SJSA1 (cell line): ENCODE data around the gene MVB12B. TPM values are rescaled to one million over a fixed set of nuclear protein-coding genes. Genes with fewer than 3 reads are reported as not detected.

Experiments
- DNase-seq, 2 experiments: peaks; one replicate each; pipeline ENCODE4 v3.0.0-alpha.2; 2015 to 2020; ENCODE audit warnings: low spot score in 2 of 2, low read depth in 1 of 2
- H3K27ac ChIP-seq: fragments of 250-450 bp; sonication (Bioruptor Pico); 2 replicates; pipeline ENCODE4 v1.5.1; 2020; ENCODE audit warnings: mild to moderate bottlenecking, moderate library complexity
- H3K27me3 ChIP-seq: fragments of 250-450 bp; sonication (Bioruptor Pico); replicated peaks from 2 replicates; pipeline ENCODE4 v1.5.1; 2020; ENCODE audit warnings: mild to moderate bottlenecking, moderate library complexity
- H3K36me3 ChIP-seq: fragments of 250-450 bp; sonication (Bioruptor Pico); 2 replicates; pipeline ENCODE4 v1.5.1; 2020; ENCODE audit warnings: mild to moderate bottlenecking
- H3K4me1 ChIP-seq: fragments of 250-450 bp; sonication (Bioruptor Pico); replicated peaks from 2 replicates; pipeline ENCODE4 v1.6.1; 2021; ENCODE audit warnings: mild to moderate bottlenecking
- H3K4me3 ChIP-seq: fragments of 250-450 bp; sonication (Bioruptor Pico); 2 replicates; pipeline ENCODE4 v1.5.1; 2020; ENCODE audit warnings: mild to moderate bottlenecking
- H3K9me3 ChIP-seq: fragments of 250-450 bp; sonication (Bioruptor Pico); replicated peaks from 2 replicates; pipeline ENCODE4 v1.5.1; 2020; ENCODE audit warnings: mild to moderate bottlenecking
- total RNA-seq: library from RNA; depleted of rRNA; stranded (reverse); fragments of >200 nt; shearing (Covaris generic); gene quantifications from 2 replicates; pipeline ENCODE4 v1.2.3, GENCODE V29; 2014

The MVB12B gene
- total RNA-seq, 1 experiment from 2014 or later = 7.8 TPM

DNA sequence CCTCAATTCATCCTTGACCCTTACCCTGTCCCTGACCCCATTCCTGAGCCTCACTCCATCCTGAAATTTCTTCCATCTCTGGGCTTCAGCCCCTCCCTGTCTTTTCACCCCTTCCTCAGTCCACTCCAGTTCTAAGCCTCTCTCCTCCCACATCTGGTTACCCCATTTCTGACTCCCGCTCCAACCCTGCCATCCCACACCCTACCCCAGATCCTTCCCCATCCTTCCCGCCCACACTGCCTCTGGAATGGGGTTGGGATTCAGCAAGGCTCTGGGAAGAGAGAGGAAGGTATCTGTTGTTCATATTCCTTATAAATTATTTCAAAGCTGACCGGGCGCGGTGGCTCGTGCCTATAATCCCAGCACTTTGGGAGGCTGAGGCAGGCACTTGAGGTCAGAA, 29.9 kb upstream of the MVB12B start:
- no peaks in the 10 kb centered on the region; the same call in 1 of the 2 replicates for H3K27me3 ChIP-seq
- H3K4me3 ChIP-seq = no peak overlapping the region
- no peak overlapping the region for H3K27ac ChIP-seq
- H3K36me3 ChIP-seq = no peaks in the 10 kb centered on the region
- H3K4me1 ChIP-seq = no peaks in the 10 kb centered on the region
- no peak for DNase-seq
- H3K9me3 ChIP-seq = no peaks in the 10 kb centered on the region

DNA sequence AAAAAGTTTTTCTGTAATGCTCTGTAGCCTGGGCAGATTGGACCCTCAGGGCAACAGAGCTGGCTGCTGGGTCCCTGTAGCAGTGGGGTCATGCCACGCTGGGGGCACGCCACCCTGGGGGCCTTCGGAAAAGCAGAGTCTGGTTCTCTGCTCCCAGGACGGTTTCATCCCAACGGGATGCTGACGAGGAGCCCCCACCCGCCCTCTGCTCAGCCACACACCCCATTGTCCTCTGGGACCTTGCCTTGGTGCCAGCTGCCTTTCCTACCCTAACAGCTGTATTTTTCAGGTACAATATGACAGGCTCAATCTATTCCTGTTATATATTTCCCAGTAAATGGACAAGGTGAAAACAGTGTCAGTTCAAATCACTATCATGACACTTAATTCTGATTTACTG, 29.0 kb upstream of the MVB12B start:
- no peaks in the 10 kb centered on the region; the same call in 1 of the 2 replicates for H3K27me3 ChIP-seq
- no peaks in the 10 kb centered on the region for H3K4me1 ChIP-seq
- no peaks in the 10 kb centered on the region for H3K36me3 ChIP-seq
- no peak for DNase-seq
- no peaks in the 10 kb centered on the region for H3K9me3 ChIP-seq
- H3K27ac ChIP-seq = no peak overlapping the region
- H3K4me3 ChIP-seq = no peak overlapping the region

GRCh38 chr9:126298063-126298801, 28.4 kb upstream of the MVB12B start:
- Histone ChIP-seq H3K27ac (no peak overlapping the region), H3K27me3 (no peaks in the 10 kb centered on the region; the same call in 1 of the 2 replicates), H3K4me1 (no peaks in the 10 kb centered on the region), H3K9me3 (no peaks in the 10 kb centered on the region), H3K36me3 (no peaks in the 10 kb centered on the region), H3K4me3 (no peak overlapping the region)
- DNase-seq = peak in 1 of 2 experiments; percentile 18

- no peak overlapping the region for H3K4me3 ChIP-seq
- H3K27ac ChIP-seq = no peak overlapping the region
- H3K27me3 ChIP-seq = no peaks in the 10 kb centered on the region; the same call in 1 of the 2 replicates
- no peaks in the 10 kb centered on the region for H3K9me3 ChIP-seq
- peak in 1 of 2 experiments; percentile 13 for DNase-seq
- H3K36me3 ChIP-seq = no peaks in the 10 kb centered on the region
- H3K4me1 ChIP-seq = no peaks in the 10 kb centered on the region
These were observed 26.8 kb upstream of the MVB12B start for GRCh38 chr9:126299706-126300276.

DNA sequence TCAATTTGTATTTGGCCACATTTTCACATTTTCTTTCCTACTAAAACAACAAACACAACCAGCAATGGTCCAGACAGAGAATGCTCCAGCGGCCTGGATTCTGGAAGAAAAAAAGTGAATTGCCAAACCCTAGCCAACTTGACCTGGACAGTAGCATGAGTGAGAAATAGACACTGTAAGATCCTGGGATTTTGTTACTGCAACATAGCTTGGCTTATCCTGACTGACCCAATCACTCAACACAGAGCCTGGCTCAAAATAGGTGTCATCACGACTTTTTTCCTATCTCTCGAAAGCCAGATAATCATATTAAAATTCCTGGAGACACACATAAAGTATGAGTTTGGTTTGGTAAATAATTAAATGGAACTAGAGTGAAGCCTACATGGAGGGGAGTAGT, 25.4 kb upstream of the MVB12B start:
- no peaks in the 10 kb centered on the region for H3K9me3 ChIP-seq
- no peak overlapping the region for H3K4me3 ChIP-seq
- peak in 1 of 2 experiments; percentile 5 for DNase-seq
- H3K27ac ChIP-seq = no peak overlapping the region
- no peaks in the 10 kb centered on the region for H3K27me3 ChIP-seq
- H3K4me1 ChIP-seq = no peaks in the 10 kb centered on the region
- no peaks in the 10 kb centered on the region for H3K36me3 ChIP-seq

GRCh38 chr9:126301985-126302603, 24.5 kb upstream of the MVB12B start:
- no peaks in the 10 kb centered on the region for H3K36me3 ChIP-seq
- no peak overlapping the region for H3K27ac ChIP-seq
- peak; percentile 47 to 61 for DNase-seq
- H3K4me3 ChIP-seq = no peak overlapping the region
- no peaks in the 10 kb centered on the region for H3K4me1 ChIP-seq
- H3K9me3 ChIP-seq = no peaks in the 10 kb centered on the region
- no peaks in the 10 kb centered on the region for H3K27me3 ChIP-seq

DNA sequence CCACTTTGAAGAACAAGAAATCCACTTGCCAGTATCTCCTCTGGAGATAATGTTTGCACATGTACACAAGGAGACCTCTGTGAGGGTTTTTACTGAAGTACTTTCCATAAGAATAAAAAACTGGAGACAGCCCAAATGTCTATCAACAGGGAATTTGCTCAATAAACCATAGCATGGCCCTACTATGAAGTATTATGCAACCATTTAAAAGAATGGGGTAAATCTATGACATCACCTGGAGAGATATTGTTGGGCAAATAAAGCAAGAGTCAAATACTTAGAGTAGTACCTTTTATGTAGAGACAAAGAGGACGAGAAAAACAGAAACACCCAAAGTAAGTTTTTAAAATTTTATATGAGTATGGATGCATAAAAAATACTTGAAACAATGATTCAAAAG, 23.9 kb upstream of the MVB12B start:
- no peaks in the 10 kb centered on the region for H3K36me3 ChIP-seq
- H3K27ac ChIP-seq = no peak overlapping the region
- H3K4me1 ChIP-seq = no peaks in the 10 kb centered on the region
- no peak for DNase-seq
- H3K27me3 ChIP-seq = no peaks in the 10 kb centered on the region
- H3K4me3 ChIP-seq = no peak overlapping the region
- H3K9me3 ChIP-seq = no peaks in the 10 kb centered on the region

DNA sequence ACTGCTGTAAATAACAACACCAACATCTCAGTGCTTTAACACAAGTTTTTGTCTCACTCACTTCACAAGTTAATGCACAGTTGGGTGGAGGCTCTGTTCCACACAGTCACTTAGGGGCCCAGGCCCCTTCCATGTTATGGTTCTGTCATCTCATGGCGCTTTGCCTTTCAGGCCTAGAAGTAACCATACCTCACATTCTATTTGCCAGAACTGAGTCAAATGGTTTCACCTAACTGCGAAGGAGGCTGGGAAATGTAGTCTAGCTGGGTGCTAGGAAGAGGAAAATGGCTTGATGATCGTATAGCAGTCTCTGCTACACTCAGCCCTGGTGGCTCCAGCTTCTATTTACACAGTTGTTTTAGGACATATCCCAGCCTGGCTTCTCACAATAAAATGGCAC, 23.1 kb upstream of the MVB12B start:
- DNase-seq = peak in 1 of 2 experiments; percentile 25
- Histone ChIP-seq H3K36me3 (no peaks in the 10 kb centered on the region), H3K9me3 (no peaks in the 10 kb centered on the region), H3K27me3 (no peaks in the 10 kb centered on the region), H3K4me3 (no peak overlapping the region), H3K27ac (no peak overlapping the region), H3K4me1 (no peaks in the 10 kb centered on the region)

GRCh38 chr9:126304207-126304970, 22.2 kb upstream of the MVB12B start:
- H3K4me3 ChIP-seq = no peak overlapping the region
- no peaks in the 10 kb centered on the region for H3K27me3 ChIP-seq
- no peaks in the 10 kb centered on the region for H3K36me3 ChIP-seq

DNA sequence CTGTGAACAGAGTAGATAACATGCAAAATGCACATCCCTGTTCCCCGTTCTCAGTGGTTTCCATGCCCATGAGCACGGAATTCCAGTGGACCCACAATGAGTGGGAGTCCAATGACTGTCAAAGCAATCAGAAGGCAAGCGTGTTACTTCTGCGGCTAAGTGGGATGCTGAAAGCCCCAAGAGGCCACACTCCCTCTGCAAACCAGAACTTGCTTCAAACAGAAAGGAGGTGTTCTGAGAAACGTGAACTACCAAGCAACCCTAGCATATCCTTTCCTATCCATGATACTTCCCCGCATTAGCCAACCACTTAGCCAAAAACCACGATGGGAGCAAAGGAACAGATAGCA, 21.7 kb upstream of the MVB12B start:
- H3K27ac ChIP-seq = no peak overlapping the region

More at GRCh38 chr9:126304207-126304970, 22.2 kb upstream of the MVB12B start:
- no peak overlapping the region for H3K27ac ChIP-seq
- no peaks in the 10 kb centered on the region for H3K4me1 ChIP-seq
- peak in 1 of 2 experiments; percentile 28 for DNase-seq
- H3K9me3 ChIP-seq = no peaks in the 10 kb centered on the region

DNA sequence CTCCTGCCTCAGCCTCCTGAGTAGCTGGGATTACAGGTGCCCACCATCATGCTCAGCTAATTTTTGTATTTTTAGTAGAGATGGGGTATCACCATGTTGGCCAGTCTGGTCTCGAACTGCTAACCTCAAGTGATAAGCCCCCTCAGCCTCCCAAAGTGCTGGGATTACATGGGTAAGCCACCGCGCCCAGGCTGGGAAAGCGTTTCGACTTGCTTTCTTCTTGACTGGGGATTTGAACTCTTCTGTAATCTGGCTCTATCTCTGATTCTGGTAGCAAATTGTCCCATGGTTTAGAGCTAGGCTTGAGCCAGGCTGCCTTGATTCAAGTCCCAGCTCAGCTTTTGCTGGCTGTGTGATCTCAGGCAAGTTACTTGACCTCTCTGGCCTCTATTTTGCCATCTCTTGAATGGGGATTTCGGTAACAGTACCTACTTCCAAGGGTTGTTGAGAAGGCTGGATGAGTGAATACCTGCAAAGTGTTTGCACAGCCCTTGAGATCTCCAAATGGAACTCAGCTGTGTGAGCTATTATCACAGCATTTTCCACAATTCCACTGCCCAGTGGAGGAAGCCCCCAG, 20.5 kb upstream of the MVB12B start:
- Histone ChIP-seq H3K4me1 (no peaks in the 10 kb centered on the region), H3K27ac (no peak overlapping the region), H3K36me3 (no peaks in the 10 kb centered on the region), H3K4me3 (no peak overlapping the region), H3K27me3 (no peaks in the 10 kb centered on the region), H3K9me3 (no peaks in the 10 kb centered on the region)
- DNase-seq = peak in 1 of 2 experiments; percentile 3

More for the DNA sequence above, 21.7 kb upstream of the MVB12B start:
- DNase-seq = no peak
- Histone ChIP-seq H3K9me3 (no peaks in the 10 kb centered on the region), H3K4me3 (no peak overlapping the region), H3K4me1 (no peaks in the 10 kb centered on the region), H3K36me3 (no peaks in the 10 kb centered on the region), H3K27me3 (no peaks in the 10 kb centered on the region)

DNA sequence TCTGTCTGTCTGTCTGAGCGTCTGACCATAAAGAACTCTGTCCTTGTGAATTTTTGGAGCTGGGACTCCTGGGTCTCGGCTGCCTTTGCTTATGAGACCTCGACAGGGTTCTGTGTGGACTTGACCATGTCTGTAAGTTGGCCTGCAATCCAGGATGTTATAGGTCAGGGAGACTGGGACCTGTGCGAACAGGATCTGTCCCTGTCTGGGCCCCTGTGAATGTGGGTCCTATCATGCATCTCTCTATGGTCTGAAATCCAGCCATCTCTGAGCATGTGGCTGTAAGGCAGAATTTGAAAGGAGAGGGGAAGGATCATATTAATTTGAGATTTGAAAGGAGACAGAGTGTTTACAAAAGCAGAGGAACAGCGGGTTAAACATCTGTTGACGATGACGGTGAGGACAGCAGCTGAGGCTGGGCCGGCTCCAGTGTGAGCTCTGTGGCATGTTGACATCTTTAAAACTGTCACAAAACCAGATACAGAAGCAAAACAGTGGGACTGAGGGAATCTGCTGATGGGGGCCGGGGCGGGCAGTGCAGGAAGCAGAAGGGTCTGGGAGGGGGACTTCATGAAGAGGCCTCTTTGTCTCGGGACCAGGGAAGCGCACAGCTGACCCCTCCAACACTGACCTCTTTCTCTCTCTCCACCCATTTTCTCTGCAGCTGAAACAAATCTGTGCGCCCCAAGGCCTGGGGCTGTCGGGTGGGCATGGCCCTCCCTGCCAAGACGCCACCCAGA, 19.1 kb upstream of the MVB12B start:
- Histone ChIP-seq H3K9me3 (no peaks in the 10 kb centered on the region), H3K4me3 (no peak overlapping the region), H3K27ac (no peak overlapping the region), H3K4me1 (no peaks in the 10 kb centered on the region), H3K27me3 (no peaks in the 10 kb centered on the region), H3K36me3 (no peaks in the 10 kb centered on the region)
- DNase-seq = peak in 1 of 2 experiments; percentile 12
